Spleen (tissue), 11 donors: ENCODE data around the gene ZNF92. TPM values are rescaled to one million over a fixed set of nuclear protein-coding genes. Genes with fewer than 3 reads are reported as not detected.
"Not testable (repeated sequence)": the region's sequence is repeated elsewhere in the genome, so short reads cannot be mapped to it uniquely, and the experiment has no call there.

ENCODE experiments used
- DNase-seq: peaks from one replicate; pipeline ENCODE4 v3.0.0-alpha.2; 2020
- H3K27ac ChIP-seq, 8 donors: fragments of 200-600 bp; sonication (generic) in 7 of 8; 1 replicate in 4 of 8; 2 replicates in 4 of 8; pipeline versions ENCODE4 v1.5.0 to v1.8.0; 2016 to 2021; ENCODE audit warnings: inconsistent platforms in 4 of 8, mild to moderate bottlenecking in 4 of 8, moderate library complexity in 1 of 8
- H3K27me3 ChIP-seq, 7 donors: fragments of 200-600 bp; sonication (generic) in 6 of 7; replicated peaks in 1 of 7; 1 replicate in 4 of 7; 2 replicates in 3 of 7; pipeline versions ENCODE4 v1.5.0 to v1.8.0; 2016 to 2021; ENCODE audit warnings: inconsistent platforms in 3 of 7, mild to moderate bottlenecking in 1 of 7
- H3K36me3 ChIP-seq, 6 donors: fragments of 200-600 bp; sonication (generic) in 5 of 6; 1 replicate in 4 of 6; 2 replicates in 2 of 6; pipeline versions ENCODE4 v1.5.0 to v1.8.0; 2016 to 2021; ENCODE audit warnings: inconsistent platforms in 2 of 6
- H3K4me1 ChIP-seq, 6 donors: fragments of 200-600 bp; sonication (generic) in 5 of 6; 1 replicate in 3 of 6; 2 replicates in 3 of 6; pipeline versions ENCODE4 v1.5.0 to v1.8.0; 2016 to 2021; ENCODE audit warnings: inconsistent platforms in 3 of 6
- H3K4me3 ChIP-seq, 8 donors: fragments of 200-600 bp; sonication (generic) in 7 of 8; 1 replicate in 4 of 8; 2 replicates in 4 of 8; pipeline versions ENCODE4 v1.5.0 to v1.8.0; 2016 to 2021; ENCODE audit warnings: inconsistent platforms in 4 of 8, mild to moderate bottlenecking in 4 of 8, moderate library complexity in 2 of 8
- H3K9me3 ChIP-seq, 8 donors: fragments of 200-600 bp; sonication (generic) in 7 of 8; 1 replicate in 4 of 8; 2 replicates in 4 of 8; pipeline versions ENCODE4 v1.5.0 to v1.8.0; 2016 to 2021; ENCODE audit warnings: inconsistent platforms in 4 of 8
- POLR2A ChIP-seq, 3 donors: fragments of 450-650 bp; IDR thresholded peaks; one replicate each; pipeline ENCODE4 v1.5.1; 2017; ENCODE audit warnings: antibody characterized with exemption in 3 of 3, mild to moderate bottlenecking in 1 of 3
- POLR2AphosphoS5 ChIP-seq, 3 donors: sonication (generic); formaldehyde crosslinking; IDR thresholded peaks; one replicate each; pipeline ENCODE4 v1.5.1; 2017; ENCODE audit warnings: antibody characterized with exemption in 3 of 3
- WGBS, 5 donors: extraction: QIAGEN DNeasy Blood & Tissue Kit in 3 of 5; methylation state at CpG; one replicate each; pipeline versions ENCODE4 v1.1.5 to v1.1.7; 2013 to 2018; 5-methylcytosine and 5-hydroxymethylcytosine counted together
- intact Hi-C: fragments of 100-400 bp; cut with DNase I; formaldehyde crosslinking; loops from one replicate; pipeline ENCODE4 v1.15.0; 2023; ENCODE audit warnings: low total_unique reads
- polyA plus RNA-seq, 3 donors: library from polyadenylated mRNA; stranded (reverse); fragments of 200-250 nt; gene quantifications; one replicate each; pipeline ENCODE4 v1.2.1, GENCODE V29; 2013
- total RNA-seq, 7 donors: library from RNA; depleted of rRNA in 3 of 7; stranded (reverse); fragments of >200 nt in 3 of 7; fragmentation: NEBNext Ultra II Directional in 4 of 7; extraction: Animal tissue kit (Norgen Biotek cat#: 25700) in 4 of 7; gene quantifications; one replicate each; pipeline versions ENCODE4 v1.1.0 to v1.2.1, GENCODE V29; 2016 to 2021
- TF ChIP-seq, protein P1 (sequence below), 11 experiments: fragments of 200-600 bp in 7 of 11; fragments of 450-650 bp in 4 of 11; sonication (generic) in 4 of 11; IDR thresholded peaks in 8 of 11; conservative IDR thresholded peaks in 3 of 11; 1 replicate in 7 of 11; 2 replicates in 4 of 11; pipeline versions ENCODE4 v1.4.0 to v1.8.0; 2016 to 2021; ENCODE audit warnings: antibody characterized with exemption in 11 of 11, inconsistent platforms in 4 of 11, mild to moderate bottlenecking in 1 of 11
- donor health status: healthy with polysubstance abuse.
- donor health status: DM: no; HTN: no; CAD: no; lungs with moderate emphysema.
- donor health status: DM: no; HTN: no; CAD: no.
- donor health status: Bipolar disorder and iron deficiency.
- donor health status: healthy.
- donor health status: DM: no; HTN: no; CAD: no.
- donor health status: DM: yes; HTN: yes; CAD: no.

The ZNF92 gene
- total and polyA plus RNA-seq, 10 donors, result 6.6 to 23.0 (median 14.1) TPM

DNA sequence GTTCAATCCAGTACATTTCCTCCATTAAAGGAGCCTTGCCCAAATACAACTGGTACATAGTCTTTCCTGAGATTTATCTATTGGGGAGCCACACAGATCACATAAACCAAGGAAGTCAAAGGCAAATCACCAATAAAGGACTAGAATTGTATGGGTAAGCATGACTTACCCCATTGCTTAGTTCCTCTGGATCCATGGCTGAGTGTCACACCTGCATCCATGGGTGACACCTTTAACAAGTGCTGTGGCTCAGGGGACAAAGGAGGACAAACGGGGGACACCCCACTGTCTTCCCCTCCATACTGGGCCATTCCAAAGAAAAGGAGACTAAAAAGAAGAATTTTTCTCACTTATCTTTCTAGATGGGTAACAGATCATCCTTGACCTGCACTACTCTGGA, 30.4 kb downstream of the ZNF92 start:
- intact Hi-C loops, result no loop called here
- H3K9me3 ChIP-seq, result peaks cover 13 to 100% (median 95%) of the 10 kb centered on the region in 8 donors
- H3K27ac ChIP-seq, result no peak overlapping the region
- H3K36me3 ChIP-seq, result peaks cover 0 to 33% (median 10%) of the 10 kb centered on the region in 6 donors
- WGBS, 5 donors, result 68 to 100% (median 85%) methylated on average over 1 of the region's 1 CpG
- H3K4me3 ChIP-seq, result no peak overlapping the region
- TF ChIP-seq POLR2AphosphoS5 (IDR thresholded peaks at IDR 0.05), result no peak
- no peak for TF ChIP-seq POLR2A (IDR thresholded peaks at IDR 0.05)
- TF ChIP-seq, protein P1, sequence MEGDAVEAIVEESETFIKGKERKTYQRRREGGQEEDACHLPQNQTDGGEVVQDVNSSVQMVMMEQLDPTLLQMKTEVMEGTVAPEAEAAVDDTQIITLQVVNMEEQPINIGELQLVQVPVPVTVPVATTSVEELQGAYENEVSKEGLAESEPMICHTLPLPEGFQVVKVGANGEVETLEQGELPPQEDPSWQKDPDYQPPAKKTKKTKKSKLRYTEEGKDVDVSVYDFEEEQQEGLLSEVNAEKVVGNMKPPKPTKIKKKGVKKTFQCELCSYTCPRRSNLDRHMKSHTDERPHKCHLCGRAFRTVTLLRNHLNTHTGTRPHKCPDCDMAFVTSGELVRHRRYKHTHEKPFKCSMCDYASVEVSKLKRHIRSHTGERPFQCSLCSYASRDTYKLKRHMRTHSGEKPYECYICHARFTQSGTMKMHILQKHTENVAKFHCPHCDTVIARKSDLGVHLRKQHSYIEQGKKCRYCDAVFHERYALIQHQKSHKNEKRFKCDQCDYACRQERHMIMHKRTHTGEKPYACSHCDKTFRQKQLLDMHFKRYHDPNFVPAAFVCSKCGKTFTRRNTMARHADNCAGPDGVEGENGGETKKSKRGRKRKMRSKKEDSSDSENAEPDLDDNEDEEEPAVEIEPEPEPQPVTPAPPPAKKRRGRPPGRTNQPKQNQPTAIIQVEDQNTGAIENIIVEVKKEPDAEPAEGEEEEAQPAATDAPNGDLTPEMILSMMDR (IDR thresholded peaks at IDR 0.05 in 8 of 11, conservative IDR thresholded peaks at IDR 0.05 in 3 of 11), result no peak
- DNase-seq, result no peak
- H3K4me1 ChIP-seq, result no peaks in the 10 kb centered on the region
- no peaks in the 10 kb centered on the region for H3K27me3 ChIP-seq

DNA sequence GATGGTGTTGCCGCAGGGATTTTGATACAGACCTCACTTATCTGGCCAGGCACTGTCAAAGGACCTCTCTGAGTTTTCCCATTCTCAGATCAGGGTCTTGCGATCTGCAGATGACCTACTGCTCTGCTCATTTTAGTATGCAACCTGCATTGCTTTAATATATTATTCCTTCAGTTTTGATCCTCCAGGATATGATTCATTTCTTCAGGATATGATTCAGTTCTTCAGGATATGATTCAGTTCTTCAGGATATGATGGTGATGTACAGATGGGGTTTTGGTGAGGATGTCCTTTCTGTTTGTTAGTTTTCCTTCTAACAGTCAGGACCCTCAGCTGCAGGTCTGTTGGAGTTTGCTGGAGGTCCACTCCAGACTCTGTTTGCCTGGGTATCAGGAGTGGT, 33.1 kb downstream of the ZNF92 start:
- H3K4me1 ChIP-seq, H3K27me3 ChIP-seq, H3K36me3 ChIP-seq, DNase-seq, H3K4me3 ChIP-seq, H3K27ac ChIP-seq, intact Hi-C loops: not testable (repeated sequence)
- peaks cover 13 to 81% (median 68%) of the 10 kb centered on the region in 8 donors for H3K9me3 ChIP-seq
- WGBS, 5 donors, result 95 to 100% (median 97%) methylated on average over 2 of the region's 2 CpGs

DNA sequence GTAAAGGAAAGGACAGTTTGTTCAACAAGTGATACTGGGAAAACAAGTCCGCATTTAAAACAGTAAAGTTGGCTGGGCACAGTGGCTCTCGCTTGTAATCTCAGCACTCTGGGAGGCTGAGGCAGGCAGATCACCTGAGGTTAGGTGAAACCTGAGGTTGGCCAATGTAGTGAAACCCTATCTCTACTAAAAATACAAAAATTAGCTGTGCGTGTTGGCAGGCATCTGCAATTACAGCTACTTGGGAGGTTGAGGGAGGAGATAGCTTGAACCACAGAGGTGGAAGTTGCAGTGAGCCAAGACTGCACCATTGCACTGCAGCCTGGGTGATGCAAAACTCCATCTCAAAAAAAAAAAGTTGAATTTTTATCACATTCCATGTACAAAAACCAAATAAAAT, 35.7 kb downstream of the ZNF92 start:
- no peaks in the 10 kb centered on the region for H3K4me1 ChIP-seq
- WGBS, 5 donors, result 88 to 95% (median 92%) methylated on average over 3 of the region's 3 CpGs
- H3K9me3 ChIP-seq, result peaks cover 9 to 66% (median 44%) of the 10 kb centered on the region in 8 donors
- no peak for DNase-seq
- intact Hi-C loops, result no loop called here
- TF ChIP-seq POLR2AphosphoS5 (IDR thresholded peaks at IDR 0.05), result no peak
- TF ChIP-seq POLR2A (IDR thresholded peaks at IDR 0.05), result no peak
- TF ChIP-seq, protein P1 (IDR thresholded peaks at IDR 0.05 in 8 of 11, conservative IDR thresholded peaks at IDR 0.05 in 3 of 11), result no peak
- no peaks in the 10 kb centered on the region for H3K27me3 ChIP-seq
- no peak overlapping the region for H3K27ac ChIP-seq
- no peaks in the 10 kb centered on the region for H3K36me3 ChIP-seq
- H3K4me3 ChIP-seq, result no peak overlapping the region

DNA sequence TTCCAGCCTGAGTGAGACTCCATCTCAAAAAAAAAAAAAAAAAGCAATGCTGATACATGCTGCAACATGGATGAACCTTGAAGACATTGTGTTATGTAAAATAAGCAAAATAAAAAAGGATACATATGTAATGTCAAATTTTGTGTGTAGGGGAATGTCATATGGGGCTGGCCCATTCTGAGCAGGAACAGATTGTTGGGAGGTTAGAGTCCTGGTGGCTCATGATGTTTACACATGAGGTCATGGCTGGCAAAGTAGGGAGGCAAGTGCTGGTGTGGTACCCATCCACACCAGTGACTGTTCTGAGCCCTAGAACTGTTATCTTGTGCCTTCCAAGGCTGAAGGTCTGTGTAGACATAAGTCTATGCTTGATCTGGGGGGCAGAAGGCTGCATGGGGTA, 37.6 kb downstream of the ZNF92 start:
- DNase-seq, result no peak
- no peak overlapping the region for H3K4me3 ChIP-seq
- H3K27ac ChIP-seq, result no peak overlapping the region
- TF ChIP-seq POLR2AphosphoS5 (IDR thresholded peaks at IDR 0.05), result no peak
- H3K27me3 ChIP-seq, result no peaks in the 10 kb centered on the region
- no peaks in the 10 kb centered on the region for H3K4me1 ChIP-seq
- peaks cover 0 to 66% (median 36%) of the 10 kb centered on the region in 8 donors for H3K9me3 ChIP-seq
- no peaks in the 10 kb centered on the region for H3K36me3 ChIP-seq
- intact Hi-C loops, result no loop called here

DNA sequence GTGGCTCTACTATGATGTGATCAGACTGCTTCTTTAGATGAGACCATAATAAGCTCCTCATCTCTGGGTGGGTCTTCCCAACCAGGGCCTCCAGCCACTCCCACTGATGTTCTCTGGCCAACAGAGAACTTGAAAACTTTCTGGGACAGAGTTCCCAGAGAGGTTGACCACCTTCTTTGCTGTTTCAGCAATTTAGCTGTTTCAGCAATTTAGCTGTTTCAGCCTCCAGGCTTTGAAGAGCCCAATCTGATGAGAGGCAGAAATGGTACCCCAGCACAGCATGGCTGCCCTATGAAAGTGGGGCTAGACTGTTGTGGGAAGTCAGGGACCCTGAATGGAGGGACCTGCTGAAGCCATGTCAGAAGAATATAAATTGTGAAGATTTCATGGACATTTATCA, 49.0 kb downstream of the ZNF92 start:
- Histone ChIP-seq H3K27me3 (no peaks in the 10 kb centered on the region), H3K27ac (no peak overlapping the region), H3K4me1 (no peaks in the 10 kb centered on the region), H3K36me3 (no peaks in the 10 kb centered on the region), H3K9me3 (peaks cover 3 to 80% (median 54%) of the 10 kb centered on the region in 8 donors), H3K4me3 (no peak overlapping the region)
- TF ChIP-seq POLR2AphosphoS5 (IDR thresholded peaks at IDR 0.05) (no peak), POLR2A (IDR thresholded peaks at IDR 0.05) (no peak)
- TF ChIP-seq, protein P1 (IDR thresholded peaks at IDR 0.05 in 8 of 11, conservative IDR thresholded peaks at IDR 0.05 in 3 of 11), result no peak
- DNase-seq, result no peak
- intact Hi-C loops, result no loop called here

DNA sequence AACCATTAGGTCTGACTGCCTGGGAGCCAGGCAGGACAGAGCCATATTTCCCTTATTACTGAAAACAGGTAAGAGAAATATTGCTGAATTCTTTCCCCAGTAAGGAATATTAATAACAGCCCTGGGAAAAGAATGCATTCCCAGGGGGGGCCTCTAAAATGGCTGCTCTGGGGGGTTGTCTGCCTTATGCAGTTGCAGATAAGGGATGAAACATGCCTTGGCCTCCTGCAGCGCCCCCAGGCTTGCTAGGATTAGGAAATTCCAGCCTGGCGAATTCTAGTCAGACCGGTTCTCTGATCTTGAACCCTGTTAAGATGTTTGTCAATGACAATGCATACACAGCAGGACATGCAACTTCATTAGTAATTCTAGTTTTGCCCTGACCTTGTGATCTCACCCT, 49.6 kb downstream of the ZNF92 start:
- H3K36me3 ChIP-seq, H3K4me3 ChIP-seq, H3K27ac ChIP-seq, intact Hi-C loops, H3K27me3 ChIP-seq, H3K4me1 ChIP-seq, DNase-seq: not testable (repeated sequence)
- WGBS, 5 donors, result 67 to 93% (median 84%) methylated on average over 3 of the region's 3 CpGs
- H3K9me3 ChIP-seq, result peaks cover 3 to 81% (median 60%) of the 10 kb centered on the region in 8 donors
